GM18867 (cell line): ENCODE results near the gene SHANK2.

Experiments used
- ATAC-seq: cut with Tn5 transposase; IDR thresholded peaks from one replicate; pipeline ENCODE4 v1.9.1; 2021; ENCODE audit warnings: mild to moderate bottlenecking, moderate library complexity; ENCODE audit not compliant: unreplicated experiment

SHANK2 gene

DNA sequence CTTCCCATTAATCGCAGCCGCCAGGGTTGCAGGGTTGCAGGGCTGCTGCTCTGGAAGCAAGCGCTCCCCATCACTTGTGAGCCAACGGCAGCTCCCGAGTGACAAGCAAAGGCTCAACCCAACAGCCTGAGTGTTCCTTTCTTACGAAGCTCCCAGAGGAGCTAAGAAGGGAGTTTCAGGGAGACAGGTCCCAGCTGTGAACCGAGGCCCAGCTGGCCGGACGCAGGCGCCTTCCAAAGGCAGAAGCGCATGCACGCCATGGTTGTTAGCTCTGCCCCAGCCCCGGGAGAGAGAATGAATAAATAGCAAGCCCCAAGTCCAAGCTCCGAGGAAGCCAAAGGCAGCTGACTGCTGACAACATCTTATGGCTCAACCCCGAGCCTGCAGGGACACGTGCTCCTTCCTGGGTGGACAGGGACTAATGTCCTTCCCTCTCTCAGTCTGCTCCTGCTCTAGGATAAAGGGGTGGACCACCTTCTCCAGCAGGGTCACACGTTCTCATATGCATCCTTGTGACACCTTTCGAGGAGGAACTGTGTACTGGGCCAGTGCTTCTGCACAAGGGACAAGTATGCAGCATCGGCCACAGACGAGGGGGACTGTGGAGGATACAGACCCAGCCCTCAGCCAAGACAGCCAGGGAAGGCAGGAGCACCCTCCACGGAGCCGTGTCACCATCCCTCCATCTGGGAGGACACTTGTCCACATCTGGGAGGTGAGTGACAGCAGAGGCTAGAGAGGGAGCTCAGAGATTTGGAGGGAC lies 29.9 kb downstream of the SHANK2 start:
- no peak for ATAC-seq

DNA sequence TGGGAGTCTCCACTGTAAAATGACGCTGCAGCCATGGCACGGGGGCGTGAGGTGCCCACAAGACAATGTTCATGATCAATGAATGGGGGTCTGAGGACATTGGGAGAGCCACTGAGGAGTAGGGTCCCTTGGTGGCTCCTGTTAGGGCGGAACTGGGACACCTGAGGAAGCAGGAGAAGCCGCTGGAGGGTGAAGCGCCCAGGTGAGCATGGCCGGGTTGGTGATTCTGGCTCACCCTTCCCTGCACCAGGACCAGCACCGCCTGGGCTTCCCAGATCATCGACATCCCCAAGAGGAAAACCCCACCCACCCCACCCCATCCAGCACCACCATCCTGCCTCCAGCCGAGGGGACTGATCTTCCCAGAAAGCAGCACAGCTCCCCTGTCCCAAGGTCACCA lies 30.6 kb downstream of the SHANK2 start:
- ATAC-seq = no peak

DNA sequence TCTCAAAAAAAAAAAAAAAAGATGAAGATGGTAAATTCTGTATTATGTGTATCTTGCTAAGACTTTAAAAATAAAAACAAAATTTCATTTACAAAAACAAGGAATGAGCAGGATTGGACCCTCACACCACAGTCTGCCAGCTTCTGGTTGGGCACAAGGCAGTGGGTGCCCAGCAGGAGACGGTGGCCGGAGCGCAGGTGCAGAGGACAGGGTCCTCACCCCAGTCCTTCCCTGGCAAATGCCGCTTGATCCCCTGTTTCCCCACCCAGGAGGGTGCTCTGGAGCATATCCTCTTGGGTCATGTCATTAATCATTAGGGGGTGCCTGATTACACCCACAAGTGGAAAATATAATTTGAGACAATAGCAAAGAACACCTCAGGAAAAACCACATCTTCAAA lies 31.2 kb downstream of the SHANK2 start:
- ATAC-seq = no peak

DNA sequence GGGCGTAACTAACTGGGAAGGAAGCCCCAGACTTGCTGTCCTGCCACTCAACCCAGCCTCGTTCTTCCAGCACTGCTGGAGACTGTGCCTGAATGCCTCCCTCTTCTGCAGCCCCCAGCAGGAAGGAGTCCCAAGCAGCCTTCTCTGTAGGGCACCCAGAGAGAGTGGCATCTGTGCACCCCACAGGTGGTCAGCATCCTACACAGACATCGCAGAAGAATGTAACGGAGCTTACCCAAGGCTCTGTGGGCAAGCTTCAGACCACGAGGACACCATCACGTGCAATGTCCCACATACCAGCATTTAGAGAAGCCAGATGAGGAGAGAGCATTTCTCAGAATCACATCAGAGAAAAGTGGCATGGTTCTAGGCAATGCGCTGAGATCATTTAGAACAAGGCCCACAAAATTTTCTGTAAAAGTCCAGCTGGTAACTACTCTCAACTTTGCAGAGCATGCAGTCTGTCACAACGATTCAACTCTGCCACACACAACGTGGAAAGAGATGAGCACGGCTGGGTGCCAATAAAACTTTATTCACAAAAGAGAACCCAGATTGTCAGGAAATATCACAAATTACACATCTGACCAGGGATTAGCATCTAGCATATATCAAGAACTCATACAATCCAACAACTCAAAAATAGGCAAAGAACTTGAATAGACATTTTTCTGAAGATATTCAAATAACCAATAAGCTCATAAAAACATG lies 33.4 kb downstream of the SHANK2 start:
- ATAC-seq = no peak

DNA sequence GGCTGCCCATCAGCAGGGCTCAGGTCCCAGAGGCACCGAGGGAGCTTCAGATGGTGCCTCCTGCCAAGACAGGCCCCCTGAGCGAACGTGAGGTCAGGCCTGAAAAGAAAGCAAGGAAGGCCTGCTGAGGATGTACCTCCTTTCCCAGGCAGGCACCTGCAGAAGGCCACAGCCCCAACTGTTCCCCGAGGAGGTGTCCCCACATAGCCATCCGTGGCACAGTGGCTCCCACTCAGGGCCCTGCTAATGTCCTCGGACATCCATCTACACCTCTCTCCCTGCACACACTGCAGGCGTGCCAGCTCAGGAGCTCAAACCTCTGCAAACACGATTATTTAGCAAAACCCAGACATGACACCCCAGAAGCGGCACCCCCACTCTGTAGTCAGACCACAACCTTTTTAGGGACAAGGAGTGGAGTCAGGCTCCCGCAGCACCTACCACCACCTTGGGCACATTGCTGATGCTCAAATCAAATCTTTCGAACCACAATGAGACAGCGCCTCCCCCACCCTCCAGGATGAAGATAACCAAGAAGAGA lies 36.9 kb downstream of the SHANK2 start:
- no peak for ATAC-seq

DNA sequence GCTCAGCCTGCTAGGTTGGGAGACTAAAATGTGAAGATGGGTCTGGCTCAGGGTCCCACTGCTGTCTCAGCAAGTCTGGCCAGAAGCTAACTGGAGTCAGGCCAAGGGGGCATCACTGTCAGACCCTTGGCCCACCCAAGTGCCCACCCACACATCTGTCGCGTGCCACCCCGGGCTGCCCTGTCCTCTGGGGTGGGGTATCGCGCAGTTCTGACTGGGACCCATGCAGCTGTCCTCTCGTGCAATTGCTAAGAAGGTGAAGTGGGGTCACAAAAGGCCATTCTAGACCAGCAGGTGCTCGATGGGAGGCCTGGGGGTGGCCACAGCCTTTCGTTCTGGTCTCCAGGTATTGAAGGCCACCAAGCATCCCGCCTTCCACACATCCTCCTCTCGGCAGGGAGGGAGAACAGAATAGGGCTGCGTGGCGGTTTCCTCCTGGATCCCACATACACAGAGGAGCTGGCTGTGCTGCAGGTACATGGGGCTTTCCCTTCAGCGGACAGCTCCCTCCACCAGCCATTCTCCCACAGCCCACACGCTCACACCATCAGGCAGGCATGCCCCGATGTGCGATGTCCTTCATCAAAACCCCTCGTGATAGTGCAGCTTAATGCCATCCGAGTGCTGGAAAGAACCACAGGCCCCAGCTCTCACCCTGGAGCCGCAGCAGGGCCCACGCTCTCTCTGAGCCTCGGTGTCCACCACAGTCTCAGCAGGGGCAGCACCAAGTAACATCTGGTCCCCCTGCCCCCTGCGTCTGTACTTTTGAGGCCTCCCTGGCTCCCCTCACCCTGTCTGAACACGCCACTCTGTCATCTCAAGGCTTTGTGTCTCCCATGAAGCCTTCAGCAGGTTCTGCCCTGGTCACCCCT lies 37.6 kb downstream of the SHANK2 start:
- ATAC-seq = no peak

DNA sequence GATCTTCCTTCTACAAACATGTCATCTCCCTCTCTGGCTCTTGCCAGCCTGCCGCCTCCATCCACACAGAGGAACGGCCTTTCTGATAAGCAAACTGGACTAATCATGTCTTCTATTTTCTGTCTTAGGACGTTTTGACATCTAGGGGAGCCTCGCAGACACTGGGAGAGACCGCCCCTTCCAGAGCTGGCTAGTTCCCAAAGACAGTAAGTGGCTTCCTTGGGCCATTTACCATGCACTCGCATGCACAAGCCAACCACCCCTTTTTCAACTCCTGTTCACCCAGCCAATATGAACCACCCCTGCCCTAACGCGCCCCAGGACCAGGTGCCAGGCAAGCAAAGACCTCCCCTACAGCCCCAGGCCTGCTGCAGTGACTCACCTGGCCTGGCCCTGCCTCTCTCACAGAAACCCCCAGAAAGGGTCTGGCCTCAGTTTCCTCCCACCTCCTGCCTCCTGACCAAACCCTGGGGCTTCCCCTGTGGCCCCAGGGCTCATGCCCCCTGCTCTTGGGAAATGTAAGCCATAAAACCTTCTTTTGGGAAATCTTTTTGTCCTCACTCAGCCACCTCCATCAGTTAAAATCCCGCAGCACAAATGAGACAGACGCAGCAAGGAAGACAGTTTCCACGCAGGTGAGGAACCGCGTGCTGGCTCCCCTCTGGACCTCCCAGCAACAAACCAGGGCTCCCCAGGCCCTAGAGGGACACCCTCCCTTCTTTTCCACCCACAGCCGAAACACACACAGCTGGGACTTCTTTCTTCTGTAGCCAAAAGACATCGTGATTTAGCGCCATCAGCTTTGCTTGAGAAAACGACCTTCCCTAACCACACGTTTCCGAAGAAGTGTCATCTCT lies 38.5 kb downstream of the SHANK2 start:
- ATAC-seq = no peak

DNA sequence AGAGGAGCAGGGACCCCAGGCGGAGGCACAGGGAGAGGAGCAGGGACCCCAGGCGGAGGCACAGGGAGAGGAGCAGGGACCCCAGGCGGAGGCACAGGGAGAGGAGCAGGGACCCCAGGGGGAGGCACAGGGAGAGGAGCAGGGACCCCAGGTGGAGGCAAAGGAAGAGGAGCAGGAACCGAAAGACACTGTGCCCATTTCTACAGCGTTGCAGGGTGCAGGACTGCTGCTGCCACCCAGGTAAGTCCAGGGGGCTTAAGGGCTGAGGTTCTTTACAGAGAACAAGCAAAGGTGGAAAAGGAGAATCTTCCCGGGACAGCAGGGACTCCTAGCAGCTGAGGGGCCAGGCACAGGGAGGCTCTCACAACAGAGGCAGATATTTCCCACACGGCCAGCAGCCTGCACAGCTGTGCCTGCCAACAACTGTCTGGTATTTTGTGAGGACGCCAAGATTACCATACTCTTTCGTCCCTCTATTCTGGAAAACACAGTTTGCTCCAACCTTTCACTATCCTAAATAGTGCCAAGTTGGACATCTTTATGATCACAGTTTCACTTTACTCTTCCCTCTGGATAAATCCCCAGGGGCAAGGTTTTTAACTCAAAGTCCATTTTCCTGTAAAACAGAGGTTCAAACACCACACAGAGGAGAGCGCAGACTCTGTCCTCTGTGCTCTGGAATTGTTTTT lies 39.4 kb downstream of the SHANK2 start:
- ATAC-seq = no peak

DNA sequence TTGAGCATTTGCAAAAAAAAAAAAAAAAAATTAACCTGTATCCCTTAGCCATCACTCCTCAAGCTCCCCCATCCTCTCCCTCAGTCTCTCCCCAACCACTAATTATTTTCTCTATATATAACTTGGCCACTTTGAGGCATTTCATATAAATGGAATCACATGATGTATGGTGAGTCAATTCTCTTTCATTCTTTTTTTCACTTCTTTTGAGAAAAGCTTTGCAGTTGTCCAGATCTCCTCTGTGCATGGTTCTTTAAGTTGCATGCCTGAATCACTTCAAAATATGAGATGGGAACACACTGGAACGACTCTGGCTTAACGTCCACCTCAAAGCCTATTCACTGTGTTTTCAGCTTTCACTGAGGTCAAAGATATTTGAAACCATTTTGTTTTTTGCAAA lies 40.7 kb downstream of the SHANK2 start:
- ATAC-seq = no peak

DNA sequence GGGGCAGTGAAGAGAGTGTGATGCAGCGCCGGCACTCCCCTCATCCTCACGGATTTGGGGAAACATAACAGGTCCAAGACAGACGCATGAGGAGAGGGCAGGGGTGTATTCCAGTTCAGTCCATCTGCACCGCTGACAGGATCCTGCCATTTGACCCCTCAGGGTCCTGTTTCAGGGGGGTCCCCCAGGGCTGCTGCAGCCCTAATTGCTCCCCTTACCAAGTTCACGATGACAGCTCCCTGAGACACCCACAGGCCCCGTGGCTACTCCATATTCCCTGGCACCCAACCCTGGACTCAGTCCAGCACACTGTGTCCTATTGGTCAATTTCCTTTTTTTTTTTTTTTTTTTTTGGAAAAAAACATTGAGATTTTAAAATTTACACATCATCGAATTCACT lies 41.5 kb downstream of the SHANK2 start:
- ATAC-seq = no peak

DNA sequence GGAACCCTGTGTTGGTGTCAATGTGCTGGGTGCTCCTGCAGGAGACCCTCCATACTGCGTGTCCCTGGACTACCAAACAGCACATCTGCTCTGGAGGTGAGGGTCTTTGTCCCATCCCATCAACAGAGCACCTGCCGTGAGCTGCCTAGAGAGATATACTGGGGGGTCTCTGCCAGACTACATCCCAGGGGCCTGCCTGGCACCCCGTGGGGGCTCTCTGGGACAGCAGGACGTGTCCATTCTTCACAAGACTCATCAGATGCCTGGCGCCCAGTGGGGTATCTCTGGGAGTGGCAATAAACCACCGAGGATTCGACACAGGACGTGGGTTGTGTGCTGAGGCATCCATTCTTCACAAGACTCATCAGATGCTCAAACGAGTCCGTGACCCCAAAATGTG lies 42.7 kb downstream of the SHANK2 start:
- no peak for ATAC-seq

DNA sequence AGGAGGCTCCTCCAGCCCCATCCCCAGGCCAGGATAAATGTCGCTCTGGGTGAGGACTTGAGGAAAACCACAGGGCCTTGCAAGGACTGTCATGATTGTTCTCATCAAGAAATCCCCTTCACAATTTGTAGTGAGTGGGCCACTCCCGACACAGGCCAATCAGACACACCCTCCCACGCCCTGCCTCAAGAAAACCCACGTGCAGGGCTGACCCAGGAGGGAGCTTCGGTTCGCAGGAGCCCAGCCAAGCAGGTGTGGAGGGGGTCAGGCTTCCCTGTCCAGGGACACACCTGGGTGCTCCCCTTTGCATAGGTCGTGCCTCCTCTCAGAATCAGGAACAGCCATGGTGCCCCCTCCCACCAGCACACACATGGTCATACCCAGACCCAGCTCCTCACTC lies 43.2 kb downstream of the SHANK2 start:
- ATAC-seq = no peak

DNA sequence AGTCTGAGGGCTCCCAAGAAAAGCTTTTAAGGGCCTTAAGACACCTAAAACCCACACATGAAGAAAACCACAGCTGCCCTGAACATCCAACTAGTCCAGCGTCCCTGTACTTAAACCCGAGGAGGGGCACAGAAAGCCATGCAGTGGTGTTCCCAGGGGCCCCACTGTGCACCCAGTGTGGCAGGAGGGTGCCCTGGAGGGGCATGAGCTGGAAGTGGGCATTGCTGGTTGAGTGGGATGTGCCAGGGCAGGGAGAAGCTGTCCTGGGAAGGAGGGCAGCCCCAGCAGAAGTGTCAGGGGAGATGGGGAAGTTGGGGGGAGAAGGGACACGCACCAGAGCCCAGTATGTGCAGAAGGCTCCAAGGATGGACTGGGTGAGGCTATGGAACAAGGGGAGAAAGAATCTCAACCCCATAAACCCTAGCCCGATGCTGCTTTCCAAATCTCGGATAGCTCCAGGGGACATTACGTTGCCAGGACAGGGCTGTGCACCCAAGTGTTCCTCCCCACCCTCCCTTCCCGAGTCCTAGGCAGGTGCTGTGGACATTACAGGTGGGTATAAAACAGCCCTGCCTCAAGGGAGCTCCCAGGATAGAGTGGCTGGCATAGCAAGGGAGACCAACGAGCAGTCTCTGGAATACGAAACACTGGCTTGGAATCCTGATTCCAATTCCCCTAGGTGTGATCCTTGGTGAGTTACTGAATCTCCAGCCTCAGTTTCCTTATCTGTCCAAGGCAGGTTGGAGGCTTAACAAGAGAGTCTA lies 44.2 kb downstream of the SHANK2 start:
- no peak for ATAC-seq

DNA sequence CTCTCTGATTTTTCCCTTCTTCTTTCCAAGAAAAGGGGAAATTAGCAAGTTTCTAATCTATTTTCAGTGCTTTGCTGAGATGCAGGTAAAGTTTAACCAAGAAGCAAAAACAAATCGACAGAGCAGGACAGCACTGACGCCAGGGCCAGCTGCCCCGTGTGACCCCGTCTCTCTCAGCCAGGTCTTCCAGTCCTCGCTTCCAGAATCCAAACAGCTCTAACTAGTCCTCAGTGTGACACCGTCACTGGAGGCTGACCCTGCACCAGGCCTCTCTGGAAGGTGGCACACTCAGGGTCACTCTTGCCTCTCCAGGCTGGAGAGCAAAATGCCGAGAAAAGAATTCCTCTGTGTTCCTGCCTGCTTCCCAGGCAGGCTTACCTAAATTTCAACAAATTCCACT lies 44.8 kb downstream of the SHANK2 start:
- ATAC-seq = no peak

DNA sequence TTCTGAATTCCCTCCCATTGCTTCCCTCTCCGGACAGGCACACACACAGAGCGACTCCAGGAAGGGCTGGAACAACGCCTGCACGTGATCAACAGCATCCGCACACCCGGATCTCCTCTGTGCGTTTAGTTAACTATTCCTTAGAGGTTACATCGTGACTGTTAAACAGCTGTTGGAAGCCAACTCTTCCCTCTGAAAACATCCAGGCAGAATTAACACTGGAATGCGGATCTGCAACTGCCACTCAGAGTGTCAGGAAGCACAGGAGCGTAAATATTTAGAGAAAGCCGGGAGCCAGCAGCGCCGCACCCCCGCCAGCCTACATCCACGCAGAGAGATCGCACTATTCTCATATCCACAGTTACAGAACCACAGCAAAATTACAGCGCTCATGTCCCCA lies 46.2 kb downstream of the SHANK2 start:
- no peak for ATAC-seq

DNA sequence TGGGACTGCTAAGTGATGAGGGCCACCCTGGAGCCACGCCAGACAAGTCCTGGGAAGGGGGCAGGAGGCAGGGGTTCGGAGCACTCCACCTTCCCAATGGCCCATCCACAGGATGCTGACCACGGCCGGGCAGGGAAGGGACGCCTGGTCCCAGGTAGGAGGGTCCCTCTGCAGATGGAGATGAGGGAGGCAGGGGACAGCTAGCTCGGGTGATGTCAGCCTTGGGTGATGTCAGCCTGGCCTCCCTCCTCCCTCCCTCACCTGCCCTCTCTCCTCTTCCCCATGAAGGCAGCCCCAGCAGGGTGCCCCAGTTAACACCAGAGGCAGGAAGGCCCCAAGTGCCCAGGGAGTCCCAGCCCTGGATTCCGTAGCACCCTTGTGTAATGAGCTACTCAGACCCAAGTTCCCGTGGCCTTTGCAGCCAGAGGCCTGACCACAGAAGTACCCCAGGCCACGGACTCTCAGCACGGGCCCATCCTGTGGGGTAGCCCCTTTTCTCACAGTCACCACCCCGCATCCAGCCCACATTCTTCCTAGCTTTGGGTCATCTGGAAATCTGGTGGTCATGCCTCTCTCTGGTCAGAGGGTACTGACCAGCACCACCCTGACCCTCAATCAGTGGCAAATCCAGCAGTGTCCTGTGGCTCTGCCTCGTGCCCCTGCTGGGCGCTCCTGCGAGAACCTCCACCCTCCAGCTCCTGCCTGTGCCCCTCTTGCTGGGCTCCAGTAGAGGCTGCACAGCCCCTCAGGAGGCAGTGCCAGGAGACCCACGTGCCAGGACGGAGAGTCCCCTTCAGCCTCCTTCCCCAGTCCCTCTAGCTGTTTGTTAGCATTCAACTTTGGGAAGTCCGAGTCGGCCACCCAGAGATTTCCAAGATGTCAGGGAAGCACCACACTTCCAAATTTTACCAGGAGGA lies 47.4 kb downstream of the SHANK2 start:
- no peak for ATAC-seq

DNA sequence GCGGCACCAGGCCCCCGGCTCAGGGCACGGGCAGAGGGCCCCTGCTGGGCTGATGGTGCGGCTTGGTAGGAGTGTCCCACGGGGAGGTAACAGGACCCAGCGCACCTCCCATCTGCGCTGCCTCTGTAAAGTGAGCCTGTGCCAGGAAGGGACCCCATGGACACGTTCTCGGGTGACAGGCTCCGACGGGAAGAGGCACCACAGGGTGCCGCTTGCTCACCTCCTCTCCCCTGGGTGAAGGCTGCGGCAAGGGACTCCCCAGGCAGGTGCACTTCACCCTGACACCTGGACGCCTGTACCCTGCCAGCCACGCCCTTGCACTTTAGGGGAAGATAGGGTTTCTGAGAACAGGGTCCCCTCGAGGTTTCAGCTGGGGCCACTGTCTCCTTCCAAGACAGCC lies 48.1 kb downstream of the SHANK2 start:
- ATAC-seq = no peak

DNA sequence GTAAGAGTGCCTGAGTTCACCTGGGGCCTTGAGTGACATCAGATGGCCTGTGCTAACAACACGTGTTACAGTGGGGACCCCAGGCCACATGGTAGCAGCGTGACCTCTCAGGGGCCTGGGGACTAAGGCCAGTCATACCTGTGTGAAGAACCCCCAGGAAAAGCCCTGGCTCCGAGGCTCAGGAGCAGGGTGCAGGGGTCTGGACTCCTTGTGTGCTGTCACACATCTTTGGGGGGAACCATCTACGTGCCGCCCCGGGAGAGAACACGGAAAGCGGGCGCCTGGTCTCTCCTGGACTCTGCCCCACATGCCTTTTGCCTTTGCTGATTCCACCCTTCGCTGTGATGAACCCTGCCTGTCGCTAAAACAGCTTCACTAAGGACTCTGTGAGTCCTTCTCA lies 48.7 kb downstream of the SHANK2 start:
- ATAC-seq = no peak
